Bronchial epithelial cell (primary cell): ENCODE data around the gene OBP2B. TPM values are rescaled to one million over a fixed set of nuclear protein-coding genes. Genes with fewer than 3 reads are reported as not detected.
"Not testable (repeated sequence)": the region's sequence is repeated elsewhere in the genome, so short reads cannot be mapped to it uniquely, and the experiment has no call there.

Experiments used
- DNase-seq: peaks from one replicate; pipeline ENCODE4 v3.0.0-alpha.2; 2010; ENCODE audit warnings: low read depth
- FAIRE-seq: peaks from 2 replicates; lab custom pipeline; 2011; peaks lifted over from hg19 to GRCh38; lab: Jason Lieb, UNC
- H3K27me3 ChIP-seq: 2 replicates; pipeline ENCODE4 v1.5.1; 2011; ENCODE audit warnings: low read length; ENCODE audit not compliant: control insufficient read depth, insufficient read depth
- H3K36me3 ChIP-seq: 2 replicates; pipeline ENCODE4 v1.5.1; 2011; ENCODE audit warnings: low read length; ENCODE audit not compliant: control insufficient read depth, insufficient read depth
- H3K4me3 ChIP-seq: 2 replicates; pipeline ENCODE4 v1.5.1; 2011; ENCODE audit warnings: mild to moderate bottlenecking, low read depth, low read length, control low read depth
- CTCF ChIP-seq: IDR thresholded peaks from 2 replicates; pipeline ENCODE4 v1.5.1; 2011; ENCODE audit warnings: mild to moderate bottlenecking, moderate library complexity, low read length, control low read depth, inconsistent platforms; ENCODE audit not compliant: insufficient read depth, severe bottlenecking
- total RNA-seq: library from RNA; depleted of rRNA; stranded (reverse); fragments of >200 nt; gene quantifications from 2 replicates; pipeline ENCODE4 v1.2.1, GENCODE V29; 2014

OBP2B gene
- total RNA-seq, 1 donor from 2014 or later, result not detected

- H3K27me3 ChIP-seq, result no peaks in the 10 kb centered on the region
- no peak for DNase-seq
Observed at GRCh38 chr9:133207540-133208170, 1.4 kb downstream of the OBP2B start.

GRCh38 chr9:133207021-133207531 lies 2.0 kb downstream of the OBP2B start:
- peak; percentile 94 for FAIRE-seq
- Histone ChIP-seq H3K4me3 (no peak overlapping the region), H3K36me3 (no peaks in the 10 kb centered on the region), H3K27me3 (no peaks in the 10 kb centered on the region)
- no peak for DNase-seq
- no peak for TF ChIP-seq CTCF

More at GRCh38 chr9:133207540-133208170, 1.4 kb downstream of the OBP2B start:
- H3K4me3 ChIP-seq, result no peak overlapping the region
- no peak for TF ChIP-seq CTCF
- no peak for FAIRE-seq
- no peaks in the 10 kb centered on the region for H3K36me3 ChIP-seq

GRCh38 chr9:133205996-133206931 lies 2.8 kb downstream of the OBP2B start:
- no peak for DNase-seq
- Histone ChIP-seq H3K4me3 (no peak overlapping the region), H3K36me3 (no peaks in the 10 kb centered on the region), H3K27me3 (no peaks in the 10 kb centered on the region)
- no peak for TF ChIP-seq CTCF
- FAIRE-seq, result no peak

- FAIRE-seq, DNase-seq, H3K27me3 ChIP-seq, H3K36me3 ChIP-seq, H3K4me3 ChIP-seq: not testable (repeated sequence)
Observed at GRCh38 chr9:133205481-133205887, 3.6 kb downstream of the OBP2B start.

GRCh38 chr9:133204993-133205336 lies 4.1 kb downstream of the OBP2B start:
- FAIRE-seq (no peak), DNase-seq (no peak)
- H3K36me3 ChIP-seq, result no peaks in the 10 kb centered on the region
- peaks cover 2% of the 10 kb centered on the region for H3K27me3 ChIP-seq
- no peak for TF ChIP-seq CTCF
- no peak overlapping the region for H3K4me3 ChIP-seq

- Histone ChIP-seq H3K36me3 (no peaks in the 10 kb centered on the region), H3K27me3 (peaks cover 2% of the 10 kb centered on the region), H3K4me3 (no peak overlapping the region)
- no peak for TF ChIP-seq CTCF
- no peak for DNase-seq
- FAIRE-seq, result no peak
Observed at GRCh38 chr9:133204335-133204992, 4.6 kb downstream of the OBP2B start.
